GM18505 (cell line): ENCODE results near the gene CERS6.

Source experiments
- ATAC-seq: cut with Tn5 transposase; IDR thresholded peaks from one replicate; pipeline ENCODE4 v1.9.1; 2021; ENCODE audit not compliant: unreplicated experiment
- POLR2A ChIP-seq: IDR thresholded peaks from 4 replicates; pipeline ENCODE4 v1.6.1; 2011; ENCODE audit warnings: borderline replicate concordance; ENCODE audit not compliant: insufficient read depth, insufficient read length; ENCODE audit errors: extremely low read depth

Gene CERS6

DNA sequence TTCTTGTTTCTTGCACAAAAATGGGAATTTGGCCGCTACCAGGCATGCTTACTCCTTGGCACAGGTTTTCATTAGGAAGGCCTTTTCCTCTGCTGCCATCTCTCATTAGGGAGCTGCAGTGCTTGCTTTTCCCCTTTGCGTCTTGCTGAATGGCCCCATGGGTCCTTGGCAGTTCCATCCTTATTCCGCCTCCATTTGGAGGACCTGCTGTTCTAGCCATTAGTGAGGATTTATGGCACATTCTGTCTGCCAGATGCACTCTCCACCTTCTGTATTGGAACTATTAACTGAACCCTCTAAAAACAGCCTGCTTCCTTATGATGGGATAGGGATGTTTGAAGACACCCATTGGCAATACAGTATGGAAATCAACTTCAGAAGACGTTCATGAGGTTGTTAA lies 242.9 kb downstream of the CERS6 start:
- ATAC-seq = no peak
- TF ChIP-seq POLR2A = no peak

DNA sequence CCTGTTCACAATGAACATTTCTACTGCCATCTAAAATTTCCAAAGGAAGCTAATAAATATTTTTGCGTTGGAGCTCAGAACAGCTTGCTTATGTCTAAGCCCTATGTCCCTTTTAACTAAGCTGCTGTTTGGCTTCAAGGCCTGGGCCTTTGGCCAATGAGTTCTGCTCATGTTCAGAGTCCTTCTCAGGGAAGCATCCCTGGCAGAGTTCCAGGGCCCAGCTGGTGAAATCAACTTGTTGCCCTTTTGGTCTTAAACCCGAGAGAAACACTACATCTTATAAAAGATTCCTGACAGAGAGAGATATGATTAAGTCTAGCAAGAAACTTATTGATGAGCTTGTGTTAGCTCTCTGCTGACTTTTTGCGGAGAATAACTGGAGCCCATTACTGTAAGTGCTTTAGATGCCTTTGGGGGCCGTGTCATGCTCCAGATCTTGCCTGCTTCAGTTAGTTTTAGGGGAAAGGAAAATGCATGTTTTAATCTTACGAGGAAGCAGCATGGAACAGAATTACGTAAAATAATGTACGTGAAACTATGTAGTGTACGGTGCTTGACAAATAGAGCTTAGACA lies 243.9 kb downstream of the CERS6 start:
- ATAC-seq = no peak
- no peak for TF ChIP-seq POLR2A

DNA sequence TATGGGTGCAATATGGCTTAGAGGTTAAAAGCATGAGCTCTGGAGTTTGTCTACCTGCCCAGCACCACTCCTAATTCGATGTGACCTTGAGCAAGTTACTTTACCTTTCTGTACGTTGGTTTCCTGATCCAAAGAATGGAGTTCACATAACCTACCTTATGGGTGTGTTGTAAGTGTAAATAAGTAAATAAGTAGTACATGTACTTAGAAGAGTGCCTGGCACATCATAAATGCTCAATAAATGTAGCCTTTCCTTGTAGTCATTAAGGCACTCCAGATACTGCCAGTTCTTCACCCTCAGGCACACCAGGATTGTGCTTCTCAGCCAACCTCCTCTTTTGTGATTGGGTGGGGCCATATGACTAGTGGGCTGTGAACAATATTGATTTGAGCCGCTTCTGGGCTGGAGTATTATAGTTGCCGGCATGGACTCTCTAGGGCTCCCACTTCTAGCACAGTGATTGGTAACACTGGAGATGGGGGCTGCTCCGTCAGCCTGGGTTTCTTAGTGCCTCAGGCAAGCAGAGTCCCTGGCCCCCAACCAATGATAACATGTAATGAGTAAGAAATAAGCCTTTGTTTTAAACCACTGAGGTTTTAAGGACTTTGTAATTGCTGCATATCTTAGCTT lies 244.7 kb downstream of the CERS6 start:
- TF ChIP-seq POLR2A = no peak
- no peak for ATAC-seq

DNA sequence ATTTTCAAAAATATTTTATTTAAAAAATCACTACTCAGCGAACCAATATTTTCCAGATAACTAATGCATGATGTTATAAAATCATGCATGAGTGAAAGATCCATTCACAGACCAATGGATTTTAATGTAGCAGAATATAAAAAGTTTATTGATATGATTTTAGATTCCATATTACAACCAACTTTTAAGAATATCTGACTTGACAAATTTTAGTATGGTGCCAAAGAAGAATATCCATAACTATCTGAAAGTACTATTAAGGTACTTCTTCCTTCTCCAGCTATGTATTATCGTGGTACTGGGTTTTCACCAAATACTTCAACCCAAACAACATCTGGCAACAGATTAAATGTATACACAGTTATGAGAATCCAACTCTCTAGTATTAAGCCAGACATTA lies 246.5 kb downstream of the CERS6 start:
- ATAC-seq = no peak
- no peak for TF ChIP-seq POLR2A

DNA sequence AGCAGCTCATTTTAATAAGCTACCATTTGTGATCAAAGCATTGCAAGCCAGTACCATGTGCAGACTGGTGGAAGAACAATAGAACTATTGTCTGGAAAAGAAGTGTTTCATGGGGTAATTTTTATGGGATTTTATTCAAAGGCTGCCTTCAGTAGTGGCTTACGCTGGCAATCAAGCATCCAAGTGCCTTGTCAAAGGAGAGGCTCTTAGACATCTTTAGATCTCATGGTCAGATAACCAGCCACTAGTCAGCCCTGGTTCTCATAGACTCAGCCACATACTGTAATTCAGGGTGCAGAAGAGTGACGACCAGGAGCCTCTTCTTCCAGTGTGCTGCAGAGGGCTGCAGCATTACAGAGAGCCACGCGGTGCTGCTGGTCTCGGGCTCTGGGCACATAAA lies 247.9 kb downstream of the CERS6 start:
- no peak for ATAC-seq
- TF ChIP-seq POLR2A = no peak

DNA sequence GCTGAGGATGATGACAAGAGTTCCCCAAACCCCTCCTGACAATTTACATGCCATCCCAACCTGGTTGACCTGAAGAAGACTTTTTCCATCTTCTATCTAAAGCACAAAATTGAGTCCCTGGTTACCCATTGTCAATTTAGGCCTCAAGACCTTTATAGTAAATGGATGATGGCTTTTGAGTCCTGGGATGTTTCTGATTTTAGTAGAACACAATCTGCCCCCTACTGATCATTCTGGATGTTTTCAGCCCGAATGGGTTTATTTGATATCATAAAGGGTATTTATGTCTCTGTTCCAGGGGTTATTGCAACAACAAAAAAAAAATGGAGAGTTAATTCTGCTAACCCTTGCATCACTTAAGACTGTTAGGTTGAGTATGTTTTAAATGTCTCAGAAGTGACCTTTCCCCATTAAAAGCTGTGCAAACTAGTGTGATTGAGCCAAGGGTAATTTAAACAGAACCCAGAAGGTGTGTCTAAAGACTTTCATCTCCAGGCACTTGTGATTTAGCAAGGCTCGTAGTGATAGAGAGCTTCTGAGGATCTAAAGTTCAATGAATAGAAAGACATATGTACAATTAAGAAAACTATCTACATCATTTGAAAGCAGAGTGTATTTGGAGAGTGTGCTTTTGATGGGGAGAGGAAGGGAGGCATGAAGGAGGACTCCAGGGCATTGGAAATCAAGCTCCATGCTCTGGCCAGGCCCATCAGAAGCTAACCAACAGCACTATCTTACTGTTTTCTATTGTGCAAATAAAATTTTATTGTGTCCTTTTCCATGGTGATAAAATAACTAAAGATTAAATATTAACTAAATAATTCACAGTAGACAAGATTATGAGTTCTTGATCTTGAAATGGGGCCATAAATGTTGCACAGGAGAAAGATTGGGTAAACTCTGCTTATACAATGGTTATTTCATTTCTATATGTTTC lies 249.7 kb downstream of the CERS6 start:
- ATAC-seq = no peak
- TF ChIP-seq POLR2A = no peak

DNA sequence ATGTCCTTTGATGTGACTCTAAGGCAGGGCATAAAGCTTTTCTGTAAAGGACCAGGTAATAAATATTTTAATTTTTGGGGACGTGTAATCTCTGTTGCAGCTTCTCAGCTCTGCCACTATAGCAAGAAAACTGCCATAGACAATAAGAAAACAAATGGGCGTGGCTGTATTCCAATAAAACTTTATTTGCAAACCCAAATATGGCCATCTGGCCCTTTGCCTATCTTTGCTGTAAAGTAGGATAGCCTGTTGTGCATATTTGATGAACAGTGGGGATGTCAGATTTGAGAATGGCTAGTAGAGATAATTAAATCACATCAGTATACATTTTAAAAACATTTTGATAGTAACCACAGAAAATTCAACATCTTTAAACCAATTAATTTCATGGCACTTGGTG lies 250.7 kb downstream of the CERS6 start:
- no peak for ATAC-seq
- TF ChIP-seq POLR2A = no peak

DNA sequence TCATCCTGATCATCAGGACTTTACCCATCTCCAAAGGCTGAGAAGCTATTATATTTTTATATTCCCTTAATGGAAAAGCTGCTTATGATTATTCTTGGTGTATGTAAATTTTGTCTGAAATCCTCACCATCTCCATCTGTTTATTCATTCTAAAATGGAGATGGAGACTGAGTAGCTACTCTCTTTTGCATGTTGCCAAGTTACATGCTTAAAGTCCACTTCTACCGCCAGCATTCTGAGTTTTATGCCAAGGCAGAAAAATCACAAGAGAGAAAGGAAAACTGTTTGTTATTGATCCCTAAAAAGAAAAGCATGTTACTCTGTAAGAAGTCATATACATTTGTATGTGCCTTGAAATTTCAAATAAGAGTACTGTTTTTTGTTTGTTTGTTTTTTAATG lies 252.0 kb downstream of the CERS6 start:
- no peak for TF ChIP-seq POLR2A
- no peak for ATAC-seq

DNA sequence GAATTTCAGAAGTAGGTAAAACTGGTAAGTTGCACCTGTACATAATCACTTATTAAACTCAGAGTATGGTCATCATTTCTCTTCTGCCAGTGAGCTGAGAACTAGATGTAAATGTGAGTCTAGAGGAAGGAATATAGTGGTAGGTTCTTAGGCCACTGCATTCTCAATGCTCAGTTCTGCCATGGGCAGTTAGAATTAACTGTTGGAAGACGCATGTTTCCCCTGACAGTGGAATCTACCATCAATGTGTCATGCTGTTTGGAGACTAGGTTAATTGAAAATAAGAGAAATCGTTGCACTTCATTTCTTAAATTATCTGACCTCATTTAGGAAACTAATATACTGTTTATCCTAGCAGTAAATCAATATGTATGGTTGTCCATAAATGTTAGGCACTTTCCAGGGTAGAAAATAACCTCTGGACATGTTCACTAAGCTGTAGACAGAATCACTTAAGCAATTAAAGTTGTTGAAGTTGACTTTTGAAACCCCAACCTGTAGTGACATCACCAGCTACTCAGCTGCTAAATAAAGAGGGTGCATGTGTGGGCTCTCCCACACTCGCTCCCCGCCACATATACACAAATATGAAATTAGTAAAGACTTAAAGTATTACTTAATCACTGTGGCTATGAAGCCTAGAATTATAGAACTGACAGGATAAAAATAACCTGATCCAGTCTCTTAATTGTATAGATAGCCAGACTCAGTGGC lies 254.8 kb downstream of the CERS6 start:
- no peak for ATAC-seq
- TF ChIP-seq POLR2A = no peak

DNA sequence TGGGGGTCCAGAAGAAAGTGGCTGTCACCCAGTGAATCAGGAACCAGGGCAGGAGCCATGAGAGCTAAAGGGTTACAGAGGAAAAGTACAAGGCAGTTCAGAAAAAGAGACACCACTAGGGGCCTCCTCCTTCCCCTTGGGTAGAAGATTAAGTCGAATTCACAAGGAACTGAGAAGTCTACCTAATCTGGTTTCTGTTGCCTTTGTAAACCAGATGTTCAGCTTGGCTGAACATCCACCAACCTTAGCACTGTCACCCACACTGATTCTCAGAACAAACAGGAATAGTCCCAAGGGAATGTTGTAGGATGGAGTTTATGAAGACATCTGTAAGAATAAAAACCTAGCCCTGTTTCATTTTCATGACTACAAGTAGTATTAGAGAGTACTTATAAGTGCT lies 256.0 kb downstream of the CERS6 start:
- ATAC-seq = peak; percentile 97
- TF ChIP-seq POLR2A = no peak

DNA sequence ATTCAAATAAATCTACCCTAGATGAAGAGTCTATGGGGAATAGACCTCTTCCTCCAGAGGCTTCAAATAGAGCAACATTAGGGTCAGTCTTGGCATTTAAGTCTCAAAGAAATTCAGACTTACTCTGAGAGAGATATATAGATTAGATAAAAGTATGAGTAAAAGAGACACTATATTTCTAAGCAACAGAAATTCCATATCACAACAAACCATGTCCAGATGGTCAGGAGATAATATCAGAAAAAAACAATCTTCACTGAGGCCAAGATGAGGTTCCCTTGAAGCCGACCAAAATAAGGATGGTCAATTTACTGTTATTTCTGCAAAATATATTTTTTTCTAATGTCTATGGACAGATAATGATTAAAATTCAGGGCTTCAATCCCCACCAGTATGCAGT lies 257.3 kb downstream of the CERS6 start:
- ATAC-seq = no peak
- TF ChIP-seq POLR2A = no peak

DNA sequence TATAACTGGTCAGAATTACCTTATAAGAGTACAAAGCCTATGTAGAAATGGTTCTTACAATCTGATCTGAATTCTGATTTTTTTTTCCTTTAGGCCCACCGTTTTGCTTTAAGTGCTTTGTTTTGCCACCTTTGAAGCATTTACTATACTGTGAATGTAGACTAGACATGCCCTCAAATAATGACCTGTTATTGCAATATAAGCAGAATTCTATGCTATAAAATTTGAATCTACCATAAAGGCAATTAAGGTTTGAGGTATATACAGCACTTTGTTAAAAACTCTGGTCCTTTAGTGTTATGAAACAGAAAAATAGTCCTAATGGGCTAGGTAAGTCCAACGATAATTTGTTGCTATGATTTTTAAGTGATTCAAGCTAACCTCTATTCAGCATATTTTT lies 259.8 kb downstream of the CERS6 start:
- no peak for ATAC-seq
- no peak for TF ChIP-seq POLR2A

DNA sequence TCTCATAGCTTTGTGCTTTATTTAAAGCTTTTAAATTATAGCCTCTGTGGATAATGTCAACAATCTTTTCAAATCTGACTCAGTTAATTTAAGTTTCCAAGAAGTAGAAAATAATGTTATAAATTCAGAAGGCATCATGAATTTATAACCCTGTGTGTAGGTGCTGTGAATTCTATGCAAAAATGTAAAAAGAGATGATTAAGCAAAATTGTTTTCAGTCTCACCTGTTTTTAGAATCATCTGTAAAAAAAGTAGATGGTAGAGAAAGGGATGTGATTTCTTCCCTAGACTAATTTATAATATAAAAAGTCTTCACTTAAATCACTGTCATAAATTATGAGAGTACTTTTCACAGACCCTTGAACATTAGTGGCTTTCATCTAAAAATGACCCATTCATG lies 260.8 kb downstream of the CERS6 start:
- no peak for ATAC-seq
- TF ChIP-seq POLR2A = no peak
